PFSK-1 (cell line): Measurements from ENCODE around the gene ADGRL3.

Source experiments
- FOXP2 ChIP-seq: optimal IDR thresholded peaks from 2 replicates; pipeline ENCODE3; 2011; ENCODE audit warnings: borderline replicate concordance, control low read depth, inconsistent platforms; ENCODE audit not compliant: insufficient read depth; ENCODE audit errors: extremely low read length, extremely low read depth
- POLR2AphosphoS5 ChIP-seq: IDR thresholded peaks from 2 replicates; pipeline ENCODE4 v1.6.1; 2012; ENCODE audit warnings: low read depth, mild to moderate bottlenecking, control low read depth, low read length, moderate library complexity
- REST ChIP-seq, 2 experiments: IDR thresholded peaks; 2 replicates each; pipeline versions ENCODE4 v1.6.1 to v1.8.0; 2011 to 2012; ENCODE audit warnings: low read depth in 2 of 2, low read length in 2 of 2, control low read depth in 1 of 2, inconsistent platforms in 1 of 2, mild to moderate bottlenecking in 1 of 2, moderate library complexity in 1 of 2; ENCODE audit not compliant: insufficient read depth in 1 of 2
- SIN3A ChIP-seq: IDR thresholded peaks from 2 replicates; pipeline ENCODE4 v1.6.1; 2012; ENCODE audit warnings: mild to moderate bottlenecking, low read length, moderate library complexity, borderline replicate concordance; ENCODE audit not compliant: insufficient read depth
- TAF1 ChIP-seq: IDR thresholded peaks from 2 replicates; pipeline ENCODE4 v1.6.1; 2012; ENCODE audit warnings: low read length, control low read depth, borderline replicate concordance; ENCODE audit not compliant: insufficient read depth

GRCh38 chr4:61198686-61199085, 1.4 kb upstream of the ADGRL3 start:
- TF ChIP-seq TAF1 (no peak), REST (IDR thresholded peaks at IDR 0.05; ENCODE audit: insufficient read depth in 1 of 2, low read depth in 2 of 2, low read length in 2 of 2) (no peak), SIN3A (no peak), POLR2AphosphoS5 (no peak), FOXP2 (no peak)
